ENCODE data around the gene CAMKV. TPM values are rescaled to one million over a fixed set of nuclear protein-coding genes. Genes with fewer than 3 reads are reported as not detected.

CAMKV gene
- total RNA-seq, 1 donor from 2014 or later: not detected

DNA sequence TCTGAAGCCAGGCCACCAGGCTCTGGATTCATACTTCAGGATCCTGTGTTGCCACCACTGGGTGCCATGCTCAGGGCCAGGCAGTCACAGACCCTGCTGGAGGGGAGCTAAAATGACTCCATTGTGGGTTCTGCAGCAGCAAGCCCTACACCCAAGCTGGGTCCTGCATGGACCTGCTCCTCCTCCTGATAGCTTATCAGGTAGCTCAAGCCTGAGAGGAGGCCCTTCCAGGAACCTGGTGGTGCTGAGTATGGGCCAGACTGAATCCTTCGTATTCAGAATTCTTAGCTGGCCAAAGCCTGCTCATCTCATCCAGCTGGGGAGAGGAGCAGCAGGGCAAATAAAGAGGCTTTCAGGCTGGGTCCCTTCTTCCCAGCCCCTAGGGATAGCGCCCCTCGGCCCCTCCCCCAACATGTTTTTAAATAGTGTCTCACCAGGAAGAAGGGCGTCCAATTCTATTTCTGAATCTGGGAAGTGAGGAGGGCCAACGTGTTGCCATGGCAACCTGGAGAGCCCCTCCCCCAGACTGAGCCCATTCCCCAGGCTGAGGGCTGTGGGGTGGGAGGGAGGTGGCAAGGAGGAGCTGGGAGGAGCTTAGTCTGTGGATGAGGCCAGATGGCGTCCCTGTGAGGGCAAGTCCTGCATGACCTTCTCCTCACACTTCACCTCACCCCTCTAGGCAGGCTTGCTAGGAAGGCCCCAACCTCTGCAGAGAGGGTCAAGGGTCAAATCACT lies 11.0 kb upstream of the CAMKV start:
- DNase-seq (no peak), ATAC-seq (ENCODE audit: low read depth) (no peak)
- no peaks in the 10 kb centered on the region for H3K9me3 Mint-ChIP-seq
- TF ChIP-seq, protein P1, sequence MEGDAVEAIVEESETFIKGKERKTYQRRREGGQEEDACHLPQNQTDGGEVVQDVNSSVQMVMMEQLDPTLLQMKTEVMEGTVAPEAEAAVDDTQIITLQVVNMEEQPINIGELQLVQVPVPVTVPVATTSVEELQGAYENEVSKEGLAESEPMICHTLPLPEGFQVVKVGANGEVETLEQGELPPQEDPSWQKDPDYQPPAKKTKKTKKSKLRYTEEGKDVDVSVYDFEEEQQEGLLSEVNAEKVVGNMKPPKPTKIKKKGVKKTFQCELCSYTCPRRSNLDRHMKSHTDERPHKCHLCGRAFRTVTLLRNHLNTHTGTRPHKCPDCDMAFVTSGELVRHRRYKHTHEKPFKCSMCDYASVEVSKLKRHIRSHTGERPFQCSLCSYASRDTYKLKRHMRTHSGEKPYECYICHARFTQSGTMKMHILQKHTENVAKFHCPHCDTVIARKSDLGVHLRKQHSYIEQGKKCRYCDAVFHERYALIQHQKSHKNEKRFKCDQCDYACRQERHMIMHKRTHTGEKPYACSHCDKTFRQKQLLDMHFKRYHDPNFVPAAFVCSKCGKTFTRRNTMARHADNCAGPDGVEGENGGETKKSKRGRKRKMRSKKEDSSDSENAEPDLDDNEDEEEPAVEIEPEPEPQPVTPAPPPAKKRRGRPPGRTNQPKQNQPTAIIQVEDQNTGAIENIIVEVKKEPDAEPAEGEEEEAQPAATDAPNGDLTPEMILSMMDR (IDR thresholded peaks at IDR 0.05): no peak
- no peaks in the 10 kb centered on the region for H3K4me1 Mint-ChIP-seq
- POLR2A ChIA-PET: no interaction called here
- H3K27me3 Mint-ChIP-seq: peaks cover 1% of the 10 kb centered on the region
- intact Hi-C loops (cut with micrococcal nuclease): no loop called here
- no peaks in the 10 kb centered on the region for H3K36me3 Mint-ChIP-seq (ENCODE audit: low read depth)
- CTCF ChIA-PET: no interaction called here
- no peak overlapping the region for H3K27ac Mint-ChIP-seq
- H3K4me3 Mint-ChIP-seq: no peak overlapping the region

DNA sequence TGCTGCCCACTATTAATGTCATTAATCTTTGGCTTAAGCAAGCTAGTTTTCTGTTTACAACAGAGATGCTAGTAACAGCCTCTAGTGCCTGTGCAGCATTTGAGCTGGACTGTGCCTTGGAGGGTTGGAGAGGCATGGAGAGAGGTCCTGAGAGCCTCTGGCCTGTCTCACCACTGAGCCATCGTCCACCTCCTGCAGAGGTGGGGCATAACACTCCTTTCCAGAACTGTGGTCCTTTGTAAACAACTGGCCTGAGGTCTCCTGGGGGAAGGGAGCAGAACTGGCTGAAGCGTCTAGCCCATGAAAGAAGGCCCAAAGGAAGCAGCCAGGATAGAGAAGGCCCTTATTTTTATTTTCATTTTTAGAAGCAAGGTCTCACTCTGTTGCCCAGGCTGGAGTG lies 10.0 kb upstream of the CAMKV start:
- no peaks in the 10 kb centered on the region for H3K36me3 Mint-ChIP-seq (ENCODE audit: low read depth)
- no peak for DNase-seq
- H3K4me1 Mint-ChIP-seq: no peaks in the 10 kb centered on the region
- TF ChIP-seq, protein P1 (IDR thresholded peaks at IDR 0.05): no peak
- no peak overlapping the region for H3K27ac Mint-ChIP-seq
- ChIA-PET POLR2A (no interaction called here), CTCF (no interaction called here)
- no peaks in the 10 kb centered on the region for H3K9me3 Mint-ChIP-seq
- no peak for ATAC-seq (ENCODE audit: low read depth)
- H3K27me3 Mint-ChIP-seq: peaks cover 1% of the 10 kb centered on the region
- H3K4me3 Mint-ChIP-seq: no peak overlapping the region
- intact Hi-C loops (cut with micrococcal nuclease): no loop called here

DNA sequence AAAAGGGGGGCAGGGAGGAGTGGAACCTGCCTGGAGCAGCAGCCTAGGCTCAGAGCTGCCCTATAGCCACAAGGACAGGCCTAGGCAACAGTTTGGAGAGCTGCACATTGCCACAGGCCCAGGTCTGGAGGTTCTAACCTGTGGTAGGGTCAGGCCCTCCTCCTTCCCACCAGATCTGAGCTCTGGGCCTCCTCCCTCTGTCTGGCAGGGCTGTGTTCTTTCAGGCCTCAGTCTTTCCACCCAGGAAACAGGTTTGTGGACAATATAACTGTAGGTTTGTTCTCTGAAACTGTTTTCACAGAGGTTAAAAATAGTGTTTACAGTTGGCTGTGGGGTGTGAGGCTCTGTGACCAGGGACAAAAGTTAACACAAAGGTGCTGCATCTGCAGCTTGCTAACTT lies 9.0 kb upstream of the CAMKV start:
- CTCF ChIA-PET: no interaction called here

DNA sequence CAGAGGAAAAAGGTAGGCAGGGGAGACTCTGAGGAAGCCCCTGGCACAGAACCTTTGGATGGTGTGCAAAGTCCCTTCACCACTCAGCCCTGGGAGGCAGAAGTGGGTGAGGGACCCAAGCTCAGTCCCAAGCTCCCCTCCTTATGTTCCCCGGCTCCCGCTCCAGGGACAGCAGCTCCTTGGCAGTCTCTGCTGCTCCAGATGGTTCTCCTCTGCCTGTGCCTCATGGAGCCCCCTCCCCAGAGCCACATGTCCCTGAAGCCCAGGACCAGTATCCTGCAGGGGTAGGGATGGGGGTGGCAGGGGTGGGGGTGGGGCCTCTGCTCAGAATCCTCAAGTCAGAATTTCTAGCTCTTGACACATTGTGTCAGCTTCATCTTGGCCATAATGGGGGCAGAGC lies 8.0 kb upstream of the CAMKV start:
- ChIA-PET POLR2A (no interaction called here), CTCF (no interaction called here)
- H3K36me3 Mint-ChIP-seq (ENCODE audit: low read depth): no peaks in the 10 kb centered on the region
- TF ChIP-seq, protein P1 (IDR thresholded peaks at IDR 0.05): no peak
- intact Hi-C loops (cut with micrococcal nuclease): no loop called here
- no peak overlapping the region for H3K4me3 Mint-ChIP-seq
- no peak overlapping the region for H3K27ac Mint-ChIP-seq
- no peak for ATAC-seq (ENCODE audit: low read depth)
- H3K27me3 Mint-ChIP-seq: peaks cover 1% of the 10 kb centered on the region
- no peaks in the 10 kb centered on the region for H3K9me3 Mint-ChIP-seq
- DNase-seq: no peak
- H3K4me1 Mint-ChIP-seq: peaks cover 3% of the 10 kb centered on the region

More for the DNA sequence above, 9.0 kb upstream of the CAMKV start:
- Mint-ChIP-seq H3K36me3 (ENCODE audit: low read depth) (no peaks in the 10 kb centered on the region), H3K9me3 (no peaks in the 10 kb centered on the region), H3K4me1 (no peaks in the 10 kb centered on the region), H3K27me3 (peaks cover 1% of the 10 kb centered on the region), H3K27ac (no peak overlapping the region), H3K4me3 (no peak overlapping the region)
- intact Hi-C loops (cut with micrococcal nuclease): no loop called here
- no peak for ATAC-seq (ENCODE audit: low read depth)
- DNase-seq: no peak
- TF ChIP-seq, protein P1 (IDR thresholded peaks at IDR 0.05): no peak
- POLR2A ChIA-PET: no interaction called here

DNA sequence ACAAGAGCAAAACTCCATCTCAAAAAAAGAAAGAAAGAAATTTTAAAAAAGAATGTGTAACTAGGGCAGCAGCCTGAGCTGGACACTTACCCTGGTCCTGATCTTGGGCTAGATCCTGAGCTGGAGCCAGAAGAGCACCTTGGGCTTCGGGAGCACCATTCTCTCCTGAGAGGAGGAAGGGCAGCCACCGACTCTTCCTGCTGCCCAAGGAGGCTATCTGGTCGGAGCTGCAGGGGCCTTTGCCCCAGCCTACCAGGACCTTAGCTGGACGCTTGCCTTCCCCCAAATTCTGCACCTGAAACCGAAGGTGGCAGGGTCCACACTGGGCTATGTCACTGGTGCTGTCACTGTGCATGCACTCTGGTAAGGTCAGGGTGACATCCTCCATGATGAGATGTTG lies 6.9 kb upstream of the CAMKV start:
- TF ChIP-seq, protein P1 (IDR thresholded peaks at IDR 0.05): no peak
- H3K4me1 Mint-ChIP-seq: peaks cover 4% of the 10 kb centered on the region
- POLR2A ChIA-PET: no interaction called here
- no peak overlapping the region for H3K4me3 Mint-ChIP-seq
- no peaks in the 10 kb centered on the region for H3K9me3 Mint-ChIP-seq
- CTCF ChIA-PET: no interaction called here
- H3K27me3 Mint-ChIP-seq: peaks cover under 1% of the 10 kb centered on the region
- intact Hi-C loops (cut with micrococcal nuclease): no loop called here
- H3K27ac Mint-ChIP-seq: no peak overlapping the region
- DNase-seq: no peak
- ATAC-seq (ENCODE audit: low read depth): no peak
- no peaks in the 10 kb centered on the region for H3K36me3 Mint-ChIP-seq (ENCODE audit: low read depth)
